RPMI8226 (cell line): ENCODE results near the gene CRYGC.
"Not testable (repeated sequence)": the region's sequence is repeated elsewhere in the genome, so short reads cannot be mapped to it uniquely, and the experiment has no call there.

Experiments
- DNase-seq: peaks from one replicate; pipeline ENCODE4 v3.0.0-alpha.2; 2015

The CRYGC gene

GRCh38 chr2:208135794-208136715 lies 6.4 kb upstream of the CRYGC start:
- DNase-seq: no peak

- no peak for DNase-seq
Observed at GRCh38 chr2:208134928-208135586, 5.4 kb upstream of the CRYGC start.

GRCh38 chr2:208130712-208131110 lies 1.1 kb upstream of the CRYGC start:
- DNase-seq: no peak

- no peak for DNase-seq
Observed at GRCh38 chr2:208128136-208128535, 1.5 kb downstream of the CRYGC start.

- no peak for DNase-seq
Observed at GRCh38 chr2:208127090-208127489, 2.5 kb downstream of the CRYGC start.

GRCh38 chr2:208125251-208125650 lies 4.4 kb downstream of the CRYGC start:
- DNase-seq: no peak

DNA sequence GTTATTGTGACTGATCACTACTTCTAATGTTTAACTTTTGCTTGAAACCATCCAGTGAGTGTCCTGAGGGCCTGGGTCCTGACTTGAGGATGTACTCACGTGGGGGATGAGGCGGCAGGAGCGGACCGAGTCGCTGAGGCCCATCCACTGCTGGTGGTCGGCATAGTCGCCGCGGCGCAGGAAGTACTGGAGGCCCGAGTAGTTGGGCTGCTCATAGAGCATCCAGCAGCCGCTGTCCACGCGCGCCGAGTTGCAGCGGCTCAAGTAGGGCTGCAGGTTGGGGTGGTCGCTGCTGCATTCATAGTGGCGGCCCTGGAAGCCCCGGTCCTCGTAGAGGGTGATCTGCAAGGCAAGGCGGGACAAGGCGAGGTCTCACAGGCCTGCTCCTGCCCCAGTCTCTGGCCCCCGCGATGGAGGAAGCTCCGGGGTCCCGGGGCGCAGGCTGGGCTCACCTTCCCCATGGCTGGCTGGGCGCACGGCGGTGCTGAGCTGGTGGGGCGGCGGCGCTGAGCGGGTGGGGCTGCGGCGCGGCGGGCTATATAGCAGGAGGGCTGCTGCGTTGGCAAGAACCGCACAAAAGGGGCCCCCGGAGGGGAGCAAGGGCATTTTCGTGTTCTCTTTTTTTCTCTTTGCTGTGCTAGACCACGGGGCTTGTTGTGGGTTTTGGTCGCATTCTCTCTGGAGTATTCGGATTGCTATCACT lies 5.5 kb downstream of the CRYGC start, which contains the start of gene CRYGD:
TSS of gene CRYGD (minus strand) at position 512 of the 703 bp plus-strand sequence. CDS start at position 461, 51 bp downstream.
- DNase-seq: not testable (repeated sequence)

DNA sequence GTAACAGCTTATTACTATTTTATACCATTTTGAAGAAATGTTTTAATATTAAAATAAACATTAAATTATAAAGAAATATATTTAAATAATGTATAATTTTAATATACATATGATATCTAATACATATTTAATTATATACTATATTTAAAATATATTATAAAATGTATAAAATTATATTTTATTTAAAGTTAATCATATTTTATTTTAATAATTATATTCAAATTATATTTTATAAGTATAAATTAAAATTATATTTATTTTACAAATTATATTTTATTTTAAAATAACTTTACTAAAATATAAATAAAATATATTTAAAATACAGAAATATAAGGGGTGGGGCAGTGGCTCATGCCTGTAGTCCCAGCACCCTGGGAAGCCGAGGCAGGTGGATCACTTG lies 7.4 kb downstream of the CRYGC start:
- no peak for DNase-seq

GRCh38 chr2:208118918-208119317 lies 10.7 kb downstream of the CRYGC start:
- no peak for DNase-seq

DNA sequence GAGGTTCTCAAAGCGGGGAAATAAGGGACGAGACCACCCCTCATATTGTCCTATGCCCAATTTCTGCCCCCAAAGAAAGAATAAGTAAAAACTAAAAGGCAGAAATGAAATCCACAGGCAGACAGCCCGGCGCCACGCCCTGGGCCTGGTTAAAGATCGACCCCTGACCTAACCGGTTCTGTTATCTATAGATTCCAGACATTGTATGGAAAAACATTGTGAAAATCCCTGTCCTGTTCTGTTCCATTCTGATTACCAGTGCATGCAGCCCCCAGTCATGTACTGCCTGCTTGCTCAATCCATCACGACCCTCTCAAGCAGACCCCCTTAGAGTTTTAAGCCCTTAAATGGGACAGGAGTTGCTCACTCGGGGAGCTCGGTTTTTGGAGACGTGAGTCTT lies 12.2 kb downstream of the CRYGC start:
- DNase-seq: not testable (repeated sequence)

DNA sequence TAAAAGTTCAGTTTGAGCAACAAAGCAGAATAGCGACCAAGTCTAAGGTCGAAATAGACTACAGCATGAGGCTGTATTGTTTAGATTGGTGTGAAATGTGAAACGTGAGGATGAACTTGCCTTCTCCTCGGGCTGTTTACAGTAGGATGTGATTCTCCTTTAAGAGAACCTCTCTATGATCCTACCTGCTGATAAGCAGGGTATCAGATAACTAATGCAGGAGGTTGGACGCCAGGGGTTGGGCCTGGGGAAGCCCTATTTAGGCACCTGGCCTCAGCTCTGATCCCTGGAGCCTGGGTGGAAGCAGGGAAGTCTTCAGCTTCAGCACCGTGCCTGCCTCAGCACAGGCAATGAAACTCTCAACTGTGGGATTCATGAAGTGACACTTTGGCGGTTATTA lies 16.7 kb downstream of the CRYGC start:
- DNase-seq: no peak

GRCh38 chr2:208112273-208112745 lies 17.3 kb downstream of the CRYGC start:
- not testable (repeated sequence) for DNase-seq

- DNase-seq: peak; percentile 41
Observed at GRCh38 chr2:208103616-208104015, 26.0 kb downstream of the CRYGC start.

GRCh38 chr2:208101716-208102631 lies 27.7 kb downstream of the CRYGC start:
- peak; percentile 15 for DNase-seq

DNA sequence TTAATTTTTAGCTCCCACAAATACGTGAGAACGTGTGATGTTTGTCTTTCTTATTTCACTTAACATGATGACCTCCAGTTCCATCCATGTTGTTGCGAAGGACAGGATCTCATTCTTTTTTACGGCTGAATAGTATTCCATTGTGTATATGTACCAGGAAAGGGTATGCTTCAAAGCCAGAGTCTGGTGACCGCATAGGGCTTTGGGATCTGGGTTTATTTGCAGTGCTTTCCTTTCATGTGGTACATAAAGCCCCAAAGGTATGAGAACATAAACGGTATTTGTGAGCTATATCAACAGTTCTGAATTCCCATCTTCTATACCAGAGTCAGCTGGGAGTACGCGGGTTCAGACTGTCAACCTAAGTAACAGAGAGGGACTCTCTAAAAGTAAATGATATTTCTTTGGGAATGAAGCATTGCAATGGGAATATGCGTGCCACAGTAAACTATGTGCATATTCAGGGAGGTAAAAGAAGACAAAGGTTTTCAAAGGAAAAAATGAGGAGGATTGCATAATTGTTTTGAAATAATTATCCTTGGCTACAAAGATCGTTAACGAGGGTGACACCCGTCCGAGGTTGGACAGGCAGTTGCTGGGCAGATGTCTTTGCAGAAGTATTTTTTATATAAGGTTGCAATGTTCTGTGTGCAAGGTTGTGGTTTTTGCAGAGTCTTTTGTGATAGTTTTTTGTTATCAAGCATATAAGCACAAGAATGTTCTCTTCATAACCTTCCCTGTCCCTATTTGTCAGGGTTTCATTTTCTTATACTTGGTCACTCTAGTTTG lies 29.8 kb downstream of the CRYGC start:
- DNase-seq: no peak

DNA sequence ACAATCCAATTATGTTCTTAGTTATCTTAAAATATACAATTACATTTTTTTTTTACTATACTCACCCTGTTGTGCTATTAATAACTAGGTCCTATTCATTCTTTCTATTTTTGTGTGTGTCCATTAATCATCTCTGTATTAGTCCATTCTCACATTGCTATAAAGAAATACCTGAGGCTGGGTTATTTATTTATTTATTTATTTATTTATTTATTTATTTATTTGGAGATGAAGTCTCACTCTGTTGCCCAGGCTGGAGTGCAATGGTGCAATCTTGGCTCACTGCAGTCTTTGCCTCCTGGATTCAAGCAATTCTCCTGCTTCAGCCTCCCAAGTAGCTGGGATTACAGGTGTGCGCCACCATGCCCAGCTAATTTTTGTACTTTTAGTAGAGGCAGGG lies 30.9 kb downstream of the CRYGC start:
- not testable (repeated sequence) for DNase-seq

GRCh38 chr2:208098267-208098666 lies 31.4 kb downstream of the CRYGC start:
- DNase-seq: no peak

DNA sequence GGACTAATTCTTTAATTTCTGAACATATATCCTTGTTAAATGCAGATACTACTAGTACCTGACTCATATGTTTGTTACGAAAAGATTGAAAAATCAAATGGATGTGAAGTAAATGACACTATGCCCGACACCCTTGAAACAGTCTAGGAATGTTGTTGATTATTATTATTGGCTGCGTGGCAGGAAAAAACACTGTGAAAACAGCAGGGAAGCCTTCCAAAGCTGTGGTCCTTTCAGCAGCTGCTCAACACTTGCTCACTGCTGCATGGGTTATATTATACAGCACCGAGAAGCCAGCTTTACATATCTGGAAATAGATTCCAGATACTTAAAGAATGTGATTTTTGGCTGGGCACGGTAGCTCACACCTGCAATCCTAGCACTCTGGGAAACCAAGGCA lies 31.8 kb downstream of the CRYGC start:
- DNase-seq: no peak

GRCh38 chr2:208097313-208097712 lies 32.3 kb downstream of the CRYGC start:
- no peak for DNase-seq

GRCh38 chr2:208096080-208096479 lies 33.5 kb downstream of the CRYGC start:
- no peak for DNase-seq

- DNase-seq: no peak
Observed at GRCh38 chr2:208093128-208093527, 36.5 kb downstream of the CRYGC start.
